H1 (cell line): ENCODE data around the gene CYREN. TPM values are rescaled to one million over a fixed set of nuclear protein-coding genes. Genes with fewer than 3 reads are reported as not detected.

Source experiments
- CTCF ChIA-PET: fragments of 300-600 bp; sonication (Branson Sonifier 250); formaldehyde crosslinking; loops from one replicate; lab custom pipeline; 2021; ENCODE audit not compliant: partially characterized antibody; lab: Charles Lee
- POLR2A ChIA-PET: fragments of 300-600 bp; sonication (Branson Sonifier 250); formaldehyde crosslinking; loops from one replicate; lab custom pipeline; 2021; ENCODE audit warnings: inconsistent platforms; ENCODE audit not compliant: partially characterized antibody; lab: Charles Lee
- DNase-seq, 2 experiments: peaks; one replicate each; pipeline versions ENCODE4 v3.0.0 to v3.0.0-alpha.2; 2010 to 2022; ENCODE audit warnings: low spot score in 2 of 2, low read depth in 1 of 2, mixed read lengths in 1 of 2
- FAIRE-seq: peaks from 2 replicates; lab custom pipeline; 2011; peaks lifted over from hg19 to GRCh38; lab: Jason Lieb, UNC
- H2AFZ ChIP-seq: 2 replicates; pipeline ENCODE4 v1.8.1; 2012; ENCODE audit warnings: low read length, inconsistent platforms
- H2AK5ac ChIP-seq: 2 replicates; pipeline ENCODE4 v1.6.1; 2013; ENCODE audit warnings: low read depth, low read length
- H2BK120ac ChIP-seq: replicated peaks from 2 replicates; pipeline ENCODE3; 2013; ENCODE audit warnings: low read depth, low read length, inconsistent platforms
- H2BK12ac ChIP-seq: 2 replicates; pipeline ENCODE4 v1.6.1; 2013; ENCODE audit warnings: low read depth, low read length
- H2BK15ac ChIP-seq: 2 replicates; pipeline ENCODE4 v1.6.1; 2013; ENCODE audit warnings: low read length
- H2BK20ac ChIP-seq: 2 replicates; pipeline ENCODE4 v1.6.1; 2013; ENCODE audit warnings: low read length
- H2BK5ac ChIP-seq: 2 replicates; pipeline ENCODE4 v1.6.1; 2013; ENCODE audit warnings: low read depth, low read length
- H3K14ac ChIP-seq: 2 replicates; pipeline ENCODE4 v1.6.1; 2013; ENCODE audit warnings: inconsistent platforms; ENCODE audit not compliant: insufficient read length
- H3K18ac ChIP-seq: 2 replicates; pipeline ENCODE4 v1.6.1; 2013; ENCODE audit warnings: low read length; ENCODE audit errors: extremely low read depth
- H3K23ac ChIP-seq: 2 replicates; pipeline ENCODE4 v1.6.1; 2013; ENCODE audit warnings: inconsistent platforms; ENCODE audit not compliant: insufficient read length
- H3K23me2 ChIP-seq: 2 replicates; pipeline ENCODE4 v1.6.1; 2013; ENCODE audit warnings: low read depth, low read length
- H3K27ac ChIP-seq: 2 replicates; pipeline ENCODE4 v1.6.1; 2011; ENCODE audit warnings: low read depth, low read length, inconsistent platforms
- H3K27me3 ChIP-seq, 4 experiments: replicated peaks in 1 of 4; 1 replicate in 1 of 4; 2 replicates in 3 of 4; pipeline versions ENCODE4 v1.6.1 to v1.8.1; 2011 to 2013; ENCODE audit warnings: low read length in 3 of 4, mild to moderate bottlenecking in 3 of 4, inconsistent platforms in 2 of 4, mixed read lengths in 2 of 4, moderate library complexity in 1 of 4; ENCODE audit not compliant: control insufficient read depth in 3 of 4, insufficient read depth in 3 of 4; ENCODE audit errors: extremely low read depth in 1 of 4
- H3K36me3 ChIP-seq, 4 experiments: 2 replicates each; pipeline versions ENCODE4 v1.6.1 to v1.8.1; 2011 to 2013; ENCODE audit warnings: mild to moderate bottlenecking in 4 of 4, low read length in 3 of 4, moderate library complexity in 2 of 4, control low read depth in 1 of 4, inconsistent platforms in 1 of 4; ENCODE audit not compliant: insufficient read depth in 4 of 4, control insufficient read depth in 2 of 4
- H3K4ac ChIP-seq: replicated peaks from 2 replicates; pipeline ENCODE3; 2013; ENCODE audit warnings: low read length, low read depth, mixed read lengths, inconsistent platforms; ENCODE audit not compliant: insufficient read length
- H3K4me1 ChIP-seq, 4 experiments: replicated peaks in 1 of 4; 1 replicate in 1 of 4; 2 replicates in 3 of 4; pipeline versions ENCODE4 v1.6.1 to v1.8.1; 2011 to 2013; ENCODE audit warnings: low read length in 3 of 4, inconsistent platforms in 2 of 4, mixed read lengths in 1 of 4; ENCODE audit not compliant: insufficient read depth in 4 of 4, control insufficient read depth in 3 of 4
- H3K4me2 ChIP-seq, 2 experiments: 2 replicates each; pipeline versions ENCODE4 v1.6.1 to v1.8.1; 2011 to 2013; ENCODE audit warnings: low read depth in 2 of 2, low read length in 2 of 2, control low read depth in 1 of 2, inconsistent platforms in 1 of 2, mild to moderate bottlenecking in 1 of 2; ENCODE audit not compliant: insufficient read depth in 1 of 2
- H3K4me3 ChIP-seq, 4 experiments: fragments of 200-600, 300-600 bp in 1 of 4; sonication (generic), shearing (Covaris generic), sonication (Bioruptor Twin) in 1 of 4; 2 replicates each; pipeline versions ENCODE4 v1.5.1 to v1.8.1; 2011 to 2016; ENCODE audit warnings: low read length in 4 of 4, low read depth in 3 of 4, control low read depth in 2 of 4, inconsistent platforms in 2 of 4, mild to moderate bottlenecking in 2 of 4, mixed read lengths in 1 of 4, moderate library complexity in 1 of 4; ENCODE audit not compliant: insufficient read depth in 2 of 4; ENCODE audit errors: extremely low read depth in 1 of 4
- H3K56ac ChIP-seq: replicated peaks from 2 replicates; pipeline ENCODE3; 2013; ENCODE audit warnings: low read depth, mild to moderate bottlenecking, mixed read lengths, low read length, inconsistent platforms; ENCODE audit not compliant: insufficient read length
- H3K79me1 ChIP-seq: 2 replicates; pipeline ENCODE4 v1.6.1; 2013; ENCODE audit warnings: low read depth, low read length, control low read depth
- H3K79me2 ChIP-seq, 2 experiments: 2 replicates each; pipeline versions ENCODE4 v1.6.1 to v1.8.1; 2012 to 2013; ENCODE audit warnings: low read length in 2 of 2, mild to moderate bottlenecking in 2 of 2, inconsistent platforms in 1 of 2; ENCODE audit not compliant: insufficient read depth in 2 of 2, control insufficient read depth in 1 of 2
- H3K9ac ChIP-seq, 4 experiments: replicated peaks in 1 of 4; 1 replicate in 1 of 4; 2 replicates in 3 of 4; pipeline versions ENCODE4 v1.6.1 to v1.8.1; 2011 to 2013; ENCODE audit warnings: low read depth in 3 of 4, low read length in 3 of 4, control low read depth in 2 of 4, mild to moderate bottlenecking in 2 of 4, moderate library complexity in 2 of 4, inconsistent platforms in 1 of 4; ENCODE audit errors: extremely low read depth in 1 of 4
- H3K9me3 ChIP-seq, 2 experiments: 2 replicates each; pipeline versions ENCODE4 v1.6.1 to v1.8.1; 2012 to 2013; ENCODE audit warnings: mild to moderate bottlenecking in 2 of 2, moderate library complexity in 2 of 2, control low read depth in 1 of 2, inconsistent platforms in 1 of 2, low read depth in 1 of 2, low read length in 1 of 2, mixed read lengths in 1 of 2; ENCODE audit not compliant: insufficient read depth in 2 of 2
- H4K20me1 ChIP-seq, 2 experiments: replicated peaks in 1 of 2; 2 replicates each; pipeline versions ENCODE3 to v1.8.1; 2011 to 2013; ENCODE audit warnings: inconsistent platforms in 2 of 2, low read length in 2 of 2, mild to moderate bottlenecking in 1 of 2; ENCODE audit not compliant: insufficient read depth in 2 of 2, control insufficient read depth in 1 of 2
- H4K5ac ChIP-seq: 2 replicates; pipeline ENCODE4 v1.6.1; 2013; ENCODE audit warnings: low read length, low read depth, mixed read lengths, inconsistent platforms; ENCODE audit not compliant: insufficient read length
- H4K8ac ChIP-seq: 2 replicates; pipeline ENCODE4 v1.8.0; 2013; ENCODE audit warnings: mild to moderate bottlenecking, moderate library complexity, low read length, inconsistent platforms; ENCODE audit not compliant: insufficient read depth; ENCODE audit errors: extremely low read depth
- H4K91ac ChIP-seq: replicated peaks from 2 replicates; pipeline ENCODE3; 2013; ENCODE audit warnings: low read length, mixed read lengths, inconsistent platforms; ENCODE audit not compliant: insufficient read length
- BACH1 ChIP-seq: IDR thresholded peaks from 2 replicates; pipeline ENCODE4 v1.6.1; 2012; ENCODE audit warnings: low read length, improper control_type of control experiment
- BRCA1 ChIP-seq: IDR thresholded peaks from 2 replicates; pipeline ENCODE4 v1.6.1; 2012; ENCODE audit warnings: low read depth, low read length, improper control_type of control experiment
- CBX8 ChIP-seq: fragments of 300-800, 300-1000 bp; sonication (generic); IDR thresholded peaks from 2 replicates; pipeline ENCODE4 v1.7.1; 2016; ENCODE audit warnings: low read depth, low read length, borderline replicate concordance
- CEBPB ChIP-seq: IDR thresholded peaks from 2 replicates; pipeline ENCODE4 v1.6.1; 2012; ENCODE audit warnings: low read depth, low read length
- POU5F1 ChIP-seq: IDR thresholded peaks from 2 replicates; pipeline ENCODE4 v1.6.1; 2011; ENCODE audit warnings: low read depth, mild to moderate bottlenecking, low read length, moderate library complexity
- RAD21 ChIP-seq, 2 experiments: IDR thresholded peaks in 1 of 2; conservative IDR thresholded peaks in 1 of 2; 2 replicates each; pipeline ENCODE4 v1.6.1; 2011; ENCODE audit warnings: low read depth in 2 of 2, low read length in 2 of 2, improper control_type of control experiment in 1 of 2, inconsistent platforms in 1 of 2, mild to moderate bottlenecking in 1 of 2, moderate library complexity in 1 of 2
- RNF2 ChIP-seq: fragments of 200-900, 300-1000 bp; sonication (generic); IDR thresholded peaks from 2 replicates; pipeline ENCODE4 v1.7.1; 2016; ENCODE audit warnings: borderline replicate concordance, low read depth, mild to moderate bottlenecking, antibody characterized with exemption, low read length; ENCODE audit not compliant: poor library complexity, severe bottlenecking; ENCODE audit errors: missing control alignments
- SP2 ChIP-seq: IDR thresholded peaks from 2 replicates; pipeline ENCODE4 v1.6.1; 2012; ENCODE audit warnings: mild to moderate bottlenecking, low read length, inconsistent platforms
- SP4 ChIP-seq: IDR thresholded peaks from 2 replicates; pipeline ENCODE4 v1.6.1; 2012; ENCODE audit warnings: low read length, inconsistent platforms
- TCF12 ChIP-seq: IDR thresholded peaks from 2 replicates; pipeline ENCODE4 v1.6.1; 2011; ENCODE audit warnings: low read depth, mild to moderate bottlenecking, low read length
- TEAD4 ChIP-seq: IDR thresholded peaks from 2 replicates; pipeline ENCODE4 v1.6.1; 2012; ENCODE audit warnings: low read depth, low read length, inconsistent platforms, mixed read lengths
- WGBS, 2 experiments: shearing (Covaris generic) in 1 of 2; methylation state at CpG; one replicate each; pipeline versions ENCODE4 v1.1.6 to v1.1.7; 2013 to 2015; ENCODE audit warnings: low lambda C conversion rate in 2 of 2, mixed read lengths in 2 of 2, inconsistent platforms in 1 of 2, low coverage in 1 of 2, missing lambda C conversion rate in 1 of 2; ENCODE audit not compliant: insufficient replicate concordance in 2 of 2, insufficient coverage in 1 of 2, insufficient read length in 1 of 2; ENCODE audit errors: extremely low coverage in 1 of 2, missing lambda C conversion rate in 1 of 2; 5-methylcytosine and 5-hydroxymethylcytosine counted together
- polyA plus RNA-seq, 7 experiments: library from polyadenylated mRNA; depleted of rRNA in 3 of 7; stranded (reverse) in 5 of 7; unstranded in 2 of 7; fragments of >200 nt in 5 of 7; fragments of 200-250 nt in 2 of 7; gene quantifications; 1 replicate in 5 of 7; 2 replicates in 1 of 7; 4 replicates in 1 of 7; pipeline versions ENCODE4 v1.2.1 to v1.2.3, GENCODE V29; 2011 to 2013; ENCODE audit warnings: missing spikeins in 2 of 7, mixed read lengths in 2 of 7
- total RNA-seq: library from RNA; stranded (reverse); fragmentation: NEBNext Ultra II Directional; extraction: Animal tissue kit (Norgen Biotek cat#: 25700); gene quantifications from 2 replicates; pipeline ENCODE4 v1.2.1, GENCODE V29; 2021
- TF ChIP-seq, protein P1 (sequence below), 3 experiments: IDR thresholded peaks; 1 replicate in 2 of 3; 2 replicates in 1 of 3; pipeline versions ENCODE4 v1.5.1 to v1.6.1; 2011; ENCODE audit warnings: low read length in 3 of 3, mild to moderate bottlenecking in 3 of 3, inconsistent platforms in 2 of 3, low read depth in 1 of 3, moderate library complexity in 1 of 3; ENCODE audit not compliant: insufficient read depth in 1 of 3; ENCODE audit errors: control extremely low read depth in 1 of 3

CYREN gene
- total and polyA plus RNA-seq, 2 of the 8 experiments (the other 6 are each of a cell fraction or from before 2014, with no cell fraction given): 25.1 to 46.2 TPM

- H2AFZ ChIP-seq: no peak overlapping the region
- H2BK15ac ChIP-seq: no peak overlapping the region
- no peak overlapping the region for H2BK20ac ChIP-seq
- no peak for DNase-seq
- H3K14ac ChIP-seq: no peak overlapping the region
- FAIRE-seq: no peak
- no peaks in the 10 kb centered on the region for H3K9me3 ChIP-seq
- WGBS, 2 experiments: 83% methylated on average over 2 of the region's 2 CpGs; no CpG with 5 or more reads in 1 of the 2 experiments
- no peak overlapping the region for H3K9ac ChIP-seq
- H3K56ac ChIP-seq: no peak overlapping the region
- H2BK12ac ChIP-seq: no peak overlapping the region
- H3K4me3 ChIP-seq: no peak overlapping the region
- H3K79me2 ChIP-seq: no peaks in the 10 kb centered on the region
- H3K36me3 ChIP-seq: peaks cover 0 to 3% (median 0%) of the 10 kb centered on the region in 4 experiments; a peak in 1 of 8 replicates
- no peak overlapping the region for H4K91ac ChIP-seq
- H2BK5ac ChIP-seq: no peak overlapping the region
- no peak overlapping the region for H3K18ac ChIP-seq
- H4K20me1 ChIP-seq: peaks cover 0 to 1% of the 10 kb centered on the region in 2 experiments
- no peak overlapping the region for H2AK5ac ChIP-seq
- H3K23ac ChIP-seq: no peak overlapping the region
- no peaks in the 10 kb centered on the region for H3K23me2 ChIP-seq
- H4K8ac ChIP-seq: no peak overlapping the region
- H3K4me1 ChIP-seq: peaks cover 0 to 6% (median 2%) of the 10 kb centered on the region in 4 experiments; a peak in 3 of 7 replicates
- no peak overlapping the region for H3K4ac ChIP-seq
- CTCF ChIA-PET: interaction anchor here (0.6 to 1.4 kb wide), 3 partner anchors 8 to 37 kb away, joined by 3 to 4 read pairs (median 3); no protein-coding TSS in a partner anchor
- H3K27me3 ChIP-seq: no peaks in the 10 kb centered on the region
- no peaks in the 10 kb centered on the region; the same call in 1 of the 2 replicates for H3K79me1 ChIP-seq
- no peak overlapping the region for H4K5ac ChIP-seq
- no peak overlapping the region for H2BK120ac ChIP-seq
- POLR2A ChIA-PET: no interaction called here
- no peak overlapping the region for H3K27ac ChIP-seq
- no peak overlapping the region for H3K4me2 ChIP-seq
- TF ChIP-seq CBX8: no peak
- TF ChIP-seq BACH1: no peak
- no peak for TF ChIP-seq TEAD4
- TF ChIP-seq POU5F1: no peak
- no peak for TF ChIP-seq SP4
- TF ChIP-seq CEBPB: no peak
- TF ChIP-seq BRCA1: no peak
- TF ChIP-seq RAD21 (IDR thresholded peaks at IDR 0.05 in 1 of 2, conservative IDR thresholded peaks at IDR 0.05 in 1 of 2; ENCODE audit: low read depth in 2 of 2, low read length in 2 of 2): no peak
- TF ChIP-seq, protein P1, sequence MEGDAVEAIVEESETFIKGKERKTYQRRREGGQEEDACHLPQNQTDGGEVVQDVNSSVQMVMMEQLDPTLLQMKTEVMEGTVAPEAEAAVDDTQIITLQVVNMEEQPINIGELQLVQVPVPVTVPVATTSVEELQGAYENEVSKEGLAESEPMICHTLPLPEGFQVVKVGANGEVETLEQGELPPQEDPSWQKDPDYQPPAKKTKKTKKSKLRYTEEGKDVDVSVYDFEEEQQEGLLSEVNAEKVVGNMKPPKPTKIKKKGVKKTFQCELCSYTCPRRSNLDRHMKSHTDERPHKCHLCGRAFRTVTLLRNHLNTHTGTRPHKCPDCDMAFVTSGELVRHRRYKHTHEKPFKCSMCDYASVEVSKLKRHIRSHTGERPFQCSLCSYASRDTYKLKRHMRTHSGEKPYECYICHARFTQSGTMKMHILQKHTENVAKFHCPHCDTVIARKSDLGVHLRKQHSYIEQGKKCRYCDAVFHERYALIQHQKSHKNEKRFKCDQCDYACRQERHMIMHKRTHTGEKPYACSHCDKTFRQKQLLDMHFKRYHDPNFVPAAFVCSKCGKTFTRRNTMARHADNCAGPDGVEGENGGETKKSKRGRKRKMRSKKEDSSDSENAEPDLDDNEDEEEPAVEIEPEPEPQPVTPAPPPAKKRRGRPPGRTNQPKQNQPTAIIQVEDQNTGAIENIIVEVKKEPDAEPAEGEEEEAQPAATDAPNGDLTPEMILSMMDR (IDR thresholded peaks at IDR 0.05; ENCODE audit: control extremely low read depth in 1 of 3, insufficient read depth in 1 of 3, low read depth in 1 of 3, low read length in 3 of 3): no peak
- TF ChIP-seq SP2: no peak
- no peak for TF ChIP-seq RNF2
- TF ChIP-seq TCF12: no peak
Observed at GRCh38 chr7:135201350-135201749, 30.8 kb upstream of the CYREN start.
